PC-9 (cell line): ENCODE results near the gene CDH13. TPM values are rescaled to one million over a fixed set of nuclear protein-coding genes. Genes with fewer than 3 reads are reported as not detected.

Experiments used
- BruUV-seq: library from RNA; stranded (reverse); fragments of 400-500 nt; replicated peaks from 2 replicates; lab custom pipeline; 2021; lab: Mats Ljungman, UMichigan
- CTCF ChIA-PET: fragments of 300-600 bp; sonication (Branson Sonifier 250); formaldehyde crosslinking; loops from one replicate; lab custom pipeline; 2022; ENCODE audit warnings: antibody characterized with exemption; lab: Charles Lee
- POLR2A ChIA-PET: fragments of 300-600 bp; sonication (Branson Sonifier 250); formaldehyde crosslinking; loops from one replicate; lab custom pipeline; 2022; ENCODE audit warnings: antibody characterized with exemption; ENCODE audit not compliant: unreplicated experiment; lab: Charles Lee
- DNase-seq, 2 experiments: peaks; one replicate each; pipeline versions ENCODE4 v3.0.0 to v3.0.0-alpha.2; 2015 to 2022; ENCODE audit warnings: mixed read lengths in 1 of 2
- H2AFZ ChIP-seq: fragments of 200-600 bp; sonication (generic); 2 replicates; pipeline ENCODE4 v1.8.1; 2017; ENCODE audit warnings: antibody characterized with exemption
- H3F3A ChIP-seq: fragments of 200-600 bp; sonication (generic); 2 replicates; pipeline ENCODE4 v1.8.1; 2017; ENCODE audit warnings: antibody characterized with exemption, mild to moderate bottlenecking, low read depth; ENCODE audit not compliant: insufficient read depth
- H3K27ac ChIP-seq: fragments of 200-600 bp; sonication (generic); 2 replicates; pipeline ENCODE4 v1.6.1; 2016; ENCODE audit warnings: mixed run types
- H3K27me3 ChIP-seq: fragments of 200-600 bp; sonication (generic); 2 replicates; pipeline ENCODE4 v1.6.1; 2016; ENCODE audit warnings: low read depth, mixed run types; ENCODE audit not compliant: insufficient read depth
- H3K36me3 ChIP-seq: fragments of 200-600 bp; sonication (generic); 2 replicates; pipeline ENCODE4 v1.6.1; 2016; ENCODE audit warnings: low read depth, mixed run types
- H3K4me1 ChIP-seq: fragments of 200-600 bp; sonication (generic); replicated peaks from 2 replicates; pipeline ENCODE4 v1.6.1; 2016; ENCODE audit warnings: mixed run types; ENCODE audit not compliant: insufficient read depth
- H3K4me2 ChIP-seq: fragments of 200-600 bp; sonication (generic); 2 replicates; pipeline ENCODE4 v1.6.1; 2017; ENCODE audit warnings: mixed run types
- H3K4me3 ChIP-seq: fragments of 200-600 bp; sonication (generic); 2 replicates; pipeline ENCODE4 v1.6.1; 2016; ENCODE audit warnings: mixed run types
- H3K79me2 ChIP-seq: fragments of 200-600 bp; sonication (generic); 2 replicates; pipeline ENCODE4 v1.6.1; 2017; ENCODE audit warnings: low read depth, mixed run types
- H3K9me2 ChIP-seq: fragments of 200-600 bp; sonication (generic); 2 replicates; pipeline ENCODE4 v1.8.1; 2017; ENCODE audit warnings: mild to moderate bottlenecking; ENCODE audit not compliant: insufficient read depth
- H3K9me3 ChIP-seq: fragments of 200-600 bp; sonication (generic); 2 replicates; pipeline ENCODE4 v1.8.1; 2016; ENCODE audit warnings: low read depth; ENCODE audit not compliant: insufficient read depth
- H4K20me1 ChIP-seq: fragments of 200-600 bp; sonication (generic); 2 replicates; pipeline ENCODE4 v1.8.1; 2017; ENCODE audit not compliant: insufficient read depth
- EZH2 ChIP-seq: fragments of 200-600 bp; sonication (generic); IDR thresholded peaks from 2 replicates; pipeline ENCODE4 v1.8.0; 2017; ENCODE audit warnings: antibody characterized with exemption, low read depth
- intact Hi-C: fragments of 100-400 bp; cut with micrococcal nuclease; formaldehyde crosslinking; loops from one replicate; pipeline ENCODE4 v1.10.0; 2022; ENCODE audit not compliant: unreplicated experiment
- total RNA-seq: library from RNA; stranded (reverse); gene quantifications from 2 replicates; pipeline ENCODE4 v1.2.3, GENCODE V29; 2021
- TF ChIP-seq, protein P1 (sequence below): fragments of 200-600 bp; sonication (generic); conservative IDR thresholded peaks from 2 replicates; pipeline ENCODE4 v1.6.1; 2017; ENCODE audit warnings: mixed run types, antibody characterized with exemption, mild to moderate bottlenecking, moderate library complexity

Gene CDH13
- total RNA-seq, 1 experiment from 2014 or later, result 0.24 TPM

DNA sequence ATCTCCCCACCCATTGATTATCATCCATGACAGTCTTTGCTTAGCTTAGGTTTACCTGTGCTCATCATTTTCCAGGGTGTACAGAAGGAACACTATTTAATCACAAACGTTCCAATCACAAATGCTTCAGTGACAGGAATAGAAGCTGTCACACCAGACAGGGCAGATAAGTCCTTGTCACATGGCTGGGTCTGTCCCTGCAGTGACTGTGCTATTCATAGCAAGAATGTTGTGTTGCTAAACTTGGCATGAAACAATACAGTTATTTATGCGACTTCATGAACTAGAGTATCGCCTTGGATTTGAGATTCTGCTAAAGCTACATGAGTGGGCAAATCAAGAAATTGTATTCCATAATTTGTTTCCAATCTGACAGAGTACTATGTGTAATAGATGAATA lies 108.4 kb downstream of the CDH13 start:
- Histone ChIP-seq H3F3A (no peaks in the 10 kb centered on the region), H2AFZ (no peak overlapping the region), H3K36me3 (no peaks in the 10 kb centered on the region), H3K27ac (no peak overlapping the region), H3K4me2 (no peak overlapping the region), H3K4me1 (no peaks in the 10 kb centered on the region), H3K9me3 (no peaks in the 10 kb centered on the region), H4K20me1 (no peaks in the 10 kb centered on the region), H3K27me3 (no peaks in the 10 kb centered on the region), H3K9me2 (no peaks in the 10 kb centered on the region), H3K4me3 (no peak overlapping the region), H3K79me2 (no peaks in the 10 kb centered on the region)
- BruUV-seq, result no TSS peak
- no peak for DNase-seq
- intact Hi-C loops, result no loop called here
- ChIA-PET CTCF (no interaction called here), POLR2A (no interaction called here)
- TF ChIP-seq EZH2, result no peak
- TF ChIP-seq, protein P1, sequence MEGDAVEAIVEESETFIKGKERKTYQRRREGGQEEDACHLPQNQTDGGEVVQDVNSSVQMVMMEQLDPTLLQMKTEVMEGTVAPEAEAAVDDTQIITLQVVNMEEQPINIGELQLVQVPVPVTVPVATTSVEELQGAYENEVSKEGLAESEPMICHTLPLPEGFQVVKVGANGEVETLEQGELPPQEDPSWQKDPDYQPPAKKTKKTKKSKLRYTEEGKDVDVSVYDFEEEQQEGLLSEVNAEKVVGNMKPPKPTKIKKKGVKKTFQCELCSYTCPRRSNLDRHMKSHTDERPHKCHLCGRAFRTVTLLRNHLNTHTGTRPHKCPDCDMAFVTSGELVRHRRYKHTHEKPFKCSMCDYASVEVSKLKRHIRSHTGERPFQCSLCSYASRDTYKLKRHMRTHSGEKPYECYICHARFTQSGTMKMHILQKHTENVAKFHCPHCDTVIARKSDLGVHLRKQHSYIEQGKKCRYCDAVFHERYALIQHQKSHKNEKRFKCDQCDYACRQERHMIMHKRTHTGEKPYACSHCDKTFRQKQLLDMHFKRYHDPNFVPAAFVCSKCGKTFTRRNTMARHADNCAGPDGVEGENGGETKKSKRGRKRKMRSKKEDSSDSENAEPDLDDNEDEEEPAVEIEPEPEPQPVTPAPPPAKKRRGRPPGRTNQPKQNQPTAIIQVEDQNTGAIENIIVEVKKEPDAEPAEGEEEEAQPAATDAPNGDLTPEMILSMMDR, result no peak

DNA sequence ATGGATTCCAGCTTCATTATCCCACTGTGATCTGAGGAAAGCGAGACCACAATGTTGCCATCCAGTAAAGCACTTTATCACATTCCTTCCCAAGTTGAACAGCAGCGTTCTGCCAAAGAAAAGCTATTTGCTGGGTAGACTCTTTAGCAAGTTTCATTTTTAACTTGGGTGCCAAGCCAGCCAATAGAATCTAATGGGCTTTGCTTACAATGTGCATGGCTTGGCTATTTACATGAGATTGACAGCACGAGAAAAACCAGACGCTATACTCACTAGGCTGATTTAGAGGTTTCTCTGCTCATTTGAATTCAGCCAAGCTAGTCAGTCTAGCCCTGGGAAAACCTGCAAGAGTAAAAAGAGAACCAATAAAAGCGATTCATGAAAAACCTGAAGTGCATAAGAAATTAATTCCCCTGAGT lies 108.9 kb downstream of the CDH13 start:
- BruUV-seq, result no TSS peak
- Histone ChIP-seq H3K27ac (no peak overlapping the region), H4K20me1 (no peaks in the 10 kb centered on the region), H3K4me3 (no peak overlapping the region), H3K4me1 (no peaks in the 10 kb centered on the region), H2AFZ (no peak overlapping the region), H3K79me2 (no peaks in the 10 kb centered on the region), H3K36me3 (no peaks in the 10 kb centered on the region), H3F3A (no peaks in the 10 kb centered on the region), H3K9me2 (no peaks in the 10 kb centered on the region), H3K9me3 (no peaks in the 10 kb centered on the region), H3K27me3 (no peaks in the 10 kb centered on the region), H3K4me2 (no peak overlapping the region)
- TF ChIP-seq EZH2, result no peak
- TF ChIP-seq, protein P1, result no peak
- ChIA-PET CTCF (no interaction called here), POLR2A (no interaction called here)
- intact Hi-C loops, result no loop called here
- DNase-seq, result no peak

DNA sequence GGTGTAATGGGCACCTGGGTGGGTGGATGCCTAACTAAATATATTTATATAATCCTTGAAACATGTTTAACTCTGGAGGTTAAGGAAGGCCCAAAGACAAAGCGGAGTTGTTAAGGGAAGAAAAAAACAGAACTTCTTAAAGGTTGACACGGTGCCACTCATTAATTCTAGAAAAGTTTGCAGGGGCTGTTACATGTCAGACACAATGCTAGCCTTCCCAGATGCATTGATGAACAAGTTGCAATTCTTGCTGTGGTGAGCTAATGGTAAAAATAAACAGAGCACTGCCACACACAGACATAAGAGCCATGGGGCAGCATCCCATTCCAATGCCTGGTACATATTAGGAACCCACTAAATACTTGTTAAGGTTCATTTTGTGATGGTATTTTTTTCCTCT lies 109.5 kb downstream of the CDH13 start:
- Histone ChIP-seq H2AFZ (no peak overlapping the region), H3K4me3 (no peak overlapping the region), H3K79me2 (no peaks in the 10 kb centered on the region), H3K27ac (no peak overlapping the region), H3K36me3 (no peaks in the 10 kb centered on the region), H4K20me1 (no peaks in the 10 kb centered on the region), H3F3A (no peaks in the 10 kb centered on the region), H3K27me3 (no peaks in the 10 kb centered on the region), H3K4me2 (no peak overlapping the region), H3K9me2 (no peaks in the 10 kb centered on the region), H3K4me1 (no peaks in the 10 kb centered on the region), H3K9me3 (no peaks in the 10 kb centered on the region)
- TF ChIP-seq EZH2, result no peak
- TF ChIP-seq, protein P1, result no peak
- intact Hi-C loops, result no loop called here
- POLR2A ChIA-PET, result no interaction called here
- CTCF ChIA-PET, result no interaction called here
- no TSS peak for BruUV-seq
- no peak for DNase-seq
